Measurements from ENCODE around the gene HECW1.

- TF ChIP-seq ZNF384 (IDR thresholded peaks at IDR 0.05) (no peak), PKNOX1 (IDR thresholded peaks at IDR 0.05) (no peak), SUZ12 (IDR thresholded peaks at IDR 0.05) (no peak), FOXM1 (IDR thresholded peaks at IDR 0.05; ENCODE audit: borderline replicate concordance) (no peak), TARDBP (IDR thresholded peaks at IDR 0.05) (no peak)
Observed at GRCh38 chr7:43487731-43488073, 375.3 kb downstream of the HECW1 start.

Measured in HEK293T (cell line).